SK-N-SH (cell line): ENCODE measurements around the gene SYCN. TPM values are rescaled to one million over a fixed set of nuclear protein-coding genes. Genes with fewer than 3 reads are reported as not detected.

Source experiments
- CTCF ChIA-PET: fragments of 300-600, 350-600 bp; formaldehyde crosslinking; extraction: SDS; loops from one replicate; lab custom pipeline; 2021; lab: Yijun Ruan, JAX
- POLR2A ChIA-PET: fragments of 350-600 bp; sonication (Branson Sonifier 250); formaldehyde crosslinking; extraction: SDS; loops from one replicate; lab custom pipeline; 2020; ENCODE audit warnings: antibody characterized with exemption, inconsistent platforms; lab: Yijun Ruan, JAX
- DNase-seq: peaks from one replicate; pipeline ENCODE4 v3.0.0; 2012
- H2AFZ ChIP-seq: fragments of 200-600 bp; sonication (generic); 2 replicates; pipeline ENCODE4 v1.8.1; 2016; ENCODE audit warnings: antibody characterized with exemption, mild to moderate bottlenecking, low read depth
- H3F3A ChIP-seq: fragments of 200-600 bp; sonication (generic); replicated peaks from 2 replicates; pipeline ENCODE3; 2016; ENCODE audit warnings: antibody characterized with exemption, mild to moderate bottlenecking; ENCODE audit not compliant: insufficient read depth
- H3K27ac ChIP-seq, 2 experiments: fragments of 200-500 bp in 1 of 2; fragments of 200-600 bp in 1 of 2; sonication (Bioruptor generic) in 1 of 2; sonication (generic), shearing (Covaris generic) in 1 of 2; 2 replicates each; pipeline versions ENCODE4 v1.5.1 to v1.6.1; 2014 to 2016; ENCODE audit warnings: low read depth in 2 of 2, inconsistent platforms in 1 of 2, low read length in 1 of 2, mild to moderate bottlenecking in 1 of 2, mixed read lengths in 1 of 2
- H3K27me3 ChIP-seq: fragments of 200-600 bp; sonication (generic), shearing (Covaris generic); 2 replicates; pipeline ENCODE4 v1.6.1; 2016; ENCODE audit warnings: mixed run types; ENCODE audit not compliant: insufficient read depth
- H3K36me3 ChIP-seq, 2 experiments: fragments of 200-500 bp in 1 of 2; fragments of 200-600 bp in 1 of 2; sonication (Bioruptor generic) in 1 of 2; sonication (generic) in 1 of 2; replicated peaks in 1 of 2; 2 replicates each; pipeline versions ENCODE3 to v1.5.1; 2014 to 2016; ENCODE audit warnings: low read length in 1 of 2, mild to moderate bottlenecking in 1 of 2; ENCODE audit not compliant: insufficient read depth in 2 of 2, control insufficient read depth in 1 of 2
- H3K4me1 ChIP-seq, 2 experiments: fragments of 200-500 bp in 1 of 2; fragments of 200-600 bp in 1 of 2; sonication (Bioruptor generic) in 1 of 2; sonication (generic), shearing (Covaris generic) in 1 of 2; 2 replicates each; pipeline versions ENCODE4 v1.5.1 to v1.6.1; 2014 to 2016; ENCODE audit warnings: low read depth in 1 of 2, low read length in 1 of 2, mixed run types in 1 of 2; ENCODE audit not compliant: insufficient read depth in 2 of 2, control insufficient read depth in 1 of 2
- H3K4me2 ChIP-seq: fragments of 200-600 bp; sonication (generic), shearing (Covaris generic); 2 replicates; pipeline ENCODE4 v1.6.1; 2017; ENCODE audit warnings: mixed run types
- H3K4me3 ChIP-seq, 2 experiments: fragments of 200-500 bp in 1 of 2; fragments of 200-600 bp in 1 of 2; sonication (Bioruptor generic) in 1 of 2; sonication (generic), shearing (Covaris generic) in 1 of 2; 2 replicates each; pipeline versions ENCODE4 v1.5.1 to v1.8.1; 2014 to 2016; ENCODE audit warnings: low read depth in 2 of 2, inconsistent platforms in 1 of 2, low read length in 1 of 2, mild to moderate bottlenecking in 1 of 2, mixed read lengths in 1 of 2, moderate library complexity in 1 of 2
- H3K79me2 ChIP-seq: fragments of 200-600 bp; sonication (generic); 2 replicates; pipeline ENCODE4 v1.8.1; 2017; ENCODE audit warnings: mild to moderate bottlenecking; ENCODE audit not compliant: insufficient read depth
- H3K9ac ChIP-seq: fragments of 200-600 bp; sonication (generic); 2 replicates; pipeline ENCODE4 v1.6.1; 2017; ENCODE audit warnings: mixed run types
- H3K9me2 ChIP-seq: fragments of 200-600 bp; sonication (generic); 2 replicates; pipeline ENCODE4 v1.6.1; 2017; ENCODE audit warnings: mixed run types
- H3K9me3 ChIP-seq: fragments of 200-600 bp; sonication (generic); 2 replicates; pipeline ENCODE4 v1.6.1; 2017; ENCODE audit warnings: mixed run types, mild to moderate bottlenecking, moderate library complexity
- H4K20me1 ChIP-seq: fragments of 200-600 bp; sonication (generic); 2 replicates; pipeline ENCODE4 v1.6.1; 2017; ENCODE audit warnings: mild to moderate bottlenecking, mixed run types; ENCODE audit not compliant: insufficient read depth
- EP300 ChIP-seq, 2 experiments: IDR thresholded peaks; 2 replicates each; pipeline versions ENCODE4 v1.4.0 to v1.6.1; 2012; ENCODE audit warnings: borderline replicate concordance in 1 of 2, low read depth in 1 of 2, low read length in 1 of 2
- IRF3 ChIP-seq: fragments of 150-350 bp; IDR thresholded peaks from 2 replicates; pipeline ENCODE4 v1.6.1; 2016; ENCODE audit warnings: mild to moderate bottlenecking, low read depth, low read length
- MAX ChIP-seq: IDR thresholded peaks from 2 replicates; pipeline ENCODE4 v1.4.0; 2012; ENCODE audit warnings: low read depth
- MEF2A ChIP-seq: IDR thresholded peaks from 2 replicates; pipeline ENCODE4 v1.4.0; 2012; ENCODE audit warnings: low read depth, borderline replicate concordance
- POLR2AphosphoS5 ChIP-seq: IDR thresholded peaks from 2 replicates; pipeline ENCODE4 v1.6.1; 2012; ENCODE audit warnings: low read depth, low read length
- RAD21 ChIP-seq: IDR thresholded peaks from 2 replicates; pipeline ENCODE4 v1.6.1; 2012; ENCODE audit warnings: mild to moderate bottlenecking, low read length
- RCOR1 ChIP-seq: fragments of 150-350 bp; IDR thresholded peaks from 2 replicates; pipeline ENCODE4 v1.6.1; 2017; ENCODE audit warnings: antibody characterized with exemption, low read length
- RXRA ChIP-seq: IDR thresholded peaks from 2 replicates; pipeline ENCODE4 v1.4.0; 2012; ENCODE audit warnings: low read depth, mild to moderate bottlenecking, borderline replicate concordance
- WGBS: methylation state at CpG from one replicate; pipeline ENCODE4 v1.1.6; 2017; ENCODE audit warnings: low lambda C conversion rate; 5-methylcytosine and 5-hydroxymethylcytosine counted together
- polyA plus RNA-seq, 3 experiments: library from polyadenylated mRNA; depleted of rRNA; stranded (reverse); fragments of >200 nt; gene quantifications; 2 replicates each; pipeline ENCODE4 v1.2.3, GENCODE V29; 2012
- TF ChIP-seq, protein P1 (sequence below): IDR thresholded peaks from 2 replicates; pipeline ENCODE4 v1.4.0; 2012; ENCODE audit warnings: low read depth, borderline replicate concordance
- TF ChIP-seq, protein P2 (sequence below): IDR thresholded peaks from 2 replicates; pipeline ENCODE4 v1.4.0; 2012; ENCODE audit warnings: low read depth, borderline replicate concordance

The SYCN gene
- polyA plus RNA-seq, 1 of the 3 experiments (the other 2 are of a cell fraction), result not detected

GRCh38 chr19:39232708-39233107 is 28.6 kb upstream of the SYCN start:
- H3K9ac ChIP-seq, result no peak overlapping the region
- H3K9me3 ChIP-seq, result no peaks in the 10 kb centered on the region
- H3K9me2 ChIP-seq, result no peaks in the 10 kb centered on the region
- no peak overlapping the region for H3K4me2 ChIP-seq
- ChIA-PET POLR2A (no interaction called here), CTCF (no interaction called here)
- 41% methylated on average over 5 of the region's 5 CpGs for WGBS
- H3K27ac ChIP-seq, result no peak overlapping the region
- H3K27me3 ChIP-seq, result no peaks in the 10 kb centered on the region
- no peak overlapping the region for H3K4me3 ChIP-seq
- no peaks in the 10 kb centered on the region for H3K79me2 ChIP-seq
- H3K36me3 ChIP-seq, result no peaks in the 10 kb centered on the region
- H3K4me1 ChIP-seq, result no peaks in the 10 kb centered on the region
- H4K20me1 ChIP-seq, result no peaks in the 10 kb centered on the region
- no peaks in the 10 kb centered on the region for H3F3A ChIP-seq
- TF ChIP-seq POLR2AphosphoS5 (no peak), RXRA (no peak), IRF3 (no peak), MAX (no peak)
- TF ChIP-seq, protein P1, sequence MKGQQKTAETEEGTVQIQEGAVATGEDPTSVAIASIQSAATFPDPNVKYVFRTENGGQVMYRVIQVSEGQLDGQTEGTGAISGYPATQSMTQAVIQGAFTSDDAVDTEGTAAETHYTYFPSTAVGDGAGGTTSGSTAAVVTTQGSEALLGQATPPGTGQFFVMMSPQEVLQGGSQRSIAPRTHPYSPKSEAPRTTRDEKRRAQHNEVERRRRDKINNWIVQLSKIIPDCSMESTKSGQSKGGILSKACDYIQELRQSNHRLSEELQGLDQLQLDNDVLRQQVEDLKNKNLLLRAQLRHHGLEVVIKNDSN, result no peak
- DNase-seq, result no peak
- no peak overlapping the region for H2AFZ ChIP-seq

DNA sequence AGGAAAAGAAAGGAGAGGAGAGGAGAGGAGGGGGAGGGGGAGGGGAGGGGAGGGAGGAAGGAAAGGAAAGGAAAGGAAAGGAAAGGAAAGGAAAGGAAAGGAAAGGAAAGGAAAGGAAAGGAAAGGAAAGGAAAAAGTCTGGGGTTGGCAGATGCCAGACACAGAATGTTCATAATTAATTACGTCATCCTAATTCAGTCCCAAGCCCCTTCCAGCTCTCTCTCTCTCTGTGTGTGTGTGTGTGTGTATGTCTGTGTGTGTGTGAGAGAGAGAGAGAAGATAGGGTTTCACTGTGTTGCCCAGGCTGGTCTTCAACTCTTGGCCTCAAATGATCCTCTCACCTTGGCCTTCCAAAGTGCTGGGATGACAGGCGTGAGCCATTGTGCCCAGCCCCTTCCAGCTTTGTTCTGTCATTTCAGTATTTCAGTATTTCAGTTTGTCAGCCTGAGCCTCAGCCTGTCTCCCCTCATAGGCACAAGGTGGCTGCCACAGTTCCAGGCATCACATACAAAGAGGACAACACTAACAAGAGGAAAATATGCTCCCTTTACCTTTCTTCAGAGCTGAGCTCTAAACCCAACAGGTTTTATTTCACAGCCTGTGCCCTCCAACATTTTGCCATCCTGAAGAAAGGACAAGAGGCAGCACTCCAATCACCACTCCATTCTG is 26.2 kb upstream of the SYCN start:
- H3K27me3 ChIP-seq, result no peaks in the 10 kb centered on the region
- H3K36me3 ChIP-seq, result no peaks in the 10 kb centered on the region
- POLR2A ChIA-PET, result no interaction called here
- no peak overlapping the region for H3K9ac ChIP-seq
- H3K27ac ChIP-seq, result no peak overlapping the region
- H2AFZ ChIP-seq, result no peak overlapping the region
- no peaks in the 10 kb centered on the region for H3K4me1 ChIP-seq
- 14% methylated on average over 2 of the region's 2 CpGs for WGBS
- TF ChIP-seq, protein P2, sequence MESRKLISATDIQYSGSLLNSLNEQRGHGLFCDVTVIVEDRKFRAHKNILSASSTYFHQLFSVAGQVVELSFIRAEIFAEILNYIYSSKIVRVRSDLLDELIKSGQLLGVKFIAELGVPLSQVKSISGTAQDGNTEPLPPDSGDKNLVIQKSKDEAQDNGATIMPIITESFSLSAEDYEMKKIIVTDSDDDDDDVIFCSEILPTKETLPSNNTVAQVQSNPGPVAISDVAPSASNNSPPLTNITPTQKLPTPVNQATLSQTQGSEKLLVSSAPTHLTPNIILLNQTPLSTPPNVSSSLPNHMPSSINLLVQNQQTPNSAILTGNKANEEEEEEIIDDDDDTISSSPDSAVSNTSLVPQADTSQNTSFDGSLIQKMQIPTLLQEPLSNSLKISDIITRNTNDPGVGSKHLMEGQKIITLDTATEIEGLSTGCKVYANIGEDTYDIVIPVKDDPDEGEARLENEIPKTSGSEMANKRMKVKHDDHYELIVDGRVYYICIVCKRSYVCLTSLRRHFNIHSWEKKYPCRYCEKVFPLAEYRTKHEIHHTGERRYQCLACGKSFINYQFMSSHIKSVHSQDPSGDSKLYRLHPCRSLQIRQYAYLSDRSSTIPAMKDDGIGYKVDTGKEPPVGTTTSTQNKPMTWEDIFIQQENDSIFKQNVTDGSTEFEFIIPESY, result no peak
- TF ChIP-seq POLR2AphosphoS5 (no peak), EP300 (IDR thresholded peaks at IDR 0.05; ENCODE audit: borderline replicate concordance in 1 of 2, low read depth in 1 of 2, low read length in 1 of 2) (no peak), MEF2A (no peak), RAD21 (no peak), RCOR1 (no peak)
- H3K79me2 ChIP-seq, result no peaks in the 10 kb centered on the region
- no peak overlapping the region for H3K4me2 ChIP-seq
- no peaks in the 10 kb centered on the region for H3F3A ChIP-seq
- H3K9me2 ChIP-seq, result no peaks in the 10 kb centered on the region
- no peaks in the 10 kb centered on the region for H3K9me3 ChIP-seq
- CTCF ChIA-PET, result no interaction called here
- H4K20me1 ChIP-seq, result no peaks in the 10 kb centered on the region
- no peak for DNase-seq
- no peak overlapping the region for H3K4me3 ChIP-seq
